IMR-90 (cell line): ENCODE results near the gene WDR11. TPM values are rescaled to one million over a fixed set of nuclear protein-coding genes. Genes with fewer than 3 reads are reported as not detected.

Source experiments
- ATAC-seq: fragments of 200-7000 bp; cut with Tn5 transposase; 2 replicates; pipeline ENCODE4 v1.9.1; 2020; ENCODE audit warnings: low read depth, mild to moderate bottlenecking, moderate library complexity
- BruUV-seq: library from RNA; stranded (reverse); fragments of 400-500 nt; replicated peaks from 2 replicates; lab custom pipeline; 2021; lab: Mats Ljungman, UMichigan
- CTCF ChIA-PET: fragments of 300-600 bp; formaldehyde crosslinking; extraction: SDS; loops from one replicate; lab custom pipeline; 2021; ENCODE audit warnings: antibody characterized with exemption; lab: Yijun Ruan, JAX
- POLR2A ChIA-PET: fragments of 300-600 bp; sonication (Branson Sonifier 250); formaldehyde crosslinking; loops from one replicate; lab custom pipeline; 2022; ENCODE audit warnings: antibody characterized with exemption; ENCODE audit not compliant: unreplicated experiment; lab: Charles Lee
- DNase-seq: peaks from one replicate; pipeline ENCODE4 v3.0.0; 2013
- H2AFZ ChIP-seq: replicated peaks from 2 replicates; pipeline ENCODE3; 2013; ENCODE audit warnings: low read length, mild to moderate bottlenecking; ENCODE audit not compliant: poor library complexity
- H2AK5ac ChIP-seq: 2 replicates; pipeline ENCODE4 v1.6.1; 2013; ENCODE audit warnings: low read depth, low read length, inconsistent platforms
- H2AK9ac ChIP-seq: replicated peaks from 2 replicates; pipeline ENCODE3; 2013; ENCODE audit warnings: mild to moderate bottlenecking, low read depth, low read length, moderate library complexity; ENCODE audit not compliant: poor library complexity
- H2BK120ac ChIP-seq: 2 replicates; pipeline ENCODE4 v1.6.1; 2013; ENCODE audit warnings: low read depth, low read length, inconsistent platforms
- H2BK15ac ChIP-seq: 3 replicates; pipeline ENCODE4 v1.6.1; 2013; ENCODE audit warnings: low read depth, low read length, inconsistent platforms
- H2BK20ac ChIP-seq: 2 replicates; pipeline ENCODE4 v1.6.1; 2013; ENCODE audit warnings: low read depth, mild to moderate bottlenecking, inconsistent platforms, low read length, moderate library complexity
- H2BK5ac ChIP-seq: 2 replicates; pipeline ENCODE4 v1.6.1; 2013; ENCODE audit warnings: mild to moderate bottlenecking, low read depth, low read length, inconsistent platforms; ENCODE audit not compliant: poor library complexity, severe bottlenecking
- H3K14ac ChIP-seq: replicated peaks from 2 replicates; pipeline ENCODE4 v1.6.1; 2013; ENCODE audit warnings: low read depth, low read length, inconsistent platforms
- H3K18ac ChIP-seq: 2 replicates; pipeline ENCODE4 v1.6.1; 2013; ENCODE audit warnings: low read depth, low read length, control low read depth
- H3K23ac ChIP-seq: 2 replicates; pipeline ENCODE4 v1.6.1; 2013; ENCODE audit warnings: low read depth, low read length, inconsistent platforms
- H3K27ac ChIP-seq: 2 replicates; pipeline ENCODE4 v1.5.1; 2013; ENCODE audit warnings: mild to moderate bottlenecking, control low read depth, low read length; ENCODE audit not compliant: insufficient read depth
- H3K27me3 ChIP-seq: 2 replicates; pipeline ENCODE4 v1.6.1; 2013; ENCODE audit warnings: low read length; ENCODE audit not compliant: control insufficient read depth, insufficient read depth
- H3K36me3 ChIP-seq: 2 replicates; pipeline ENCODE4 v1.6.1; 2013; ENCODE audit warnings: low read length, mixed read lengths; ENCODE audit not compliant: control insufficient read depth, insufficient read depth
- H3K4ac ChIP-seq: 2 replicates; pipeline ENCODE4 v1.6.1; 2013; ENCODE audit warnings: low read depth, low read length, inconsistent platforms
- H3K4me1 ChIP-seq: 2 replicates; pipeline ENCODE4 v1.6.1; 2013; ENCODE audit warnings: low read length, mixed read lengths; ENCODE audit not compliant: control insufficient read depth, insufficient read depth
- H3K4me2 ChIP-seq: 2 replicates; pipeline ENCODE4 v1.6.1; 2013; ENCODE audit warnings: low read depth, mild to moderate bottlenecking, control low read depth, low read length, moderate library complexity
- H3K4me3 ChIP-seq: 2 replicates; pipeline ENCODE4 v1.5.1; 2013; ENCODE audit warnings: low read depth, mild to moderate bottlenecking, control low read depth, low read length, moderate library complexity; ENCODE audit not compliant: insufficient read depth
- H3K56ac ChIP-seq: 2 replicates; pipeline ENCODE4 v1.6.1; 2013; ENCODE audit warnings: low read length, inconsistent platforms; ENCODE audit not compliant: insufficient read depth; ENCODE audit errors: extremely low read depth
- H3K79me1 ChIP-seq, 2 experiments: 2 replicates each; pipeline ENCODE4 v1.6.1; 2013; ENCODE audit warnings: low read length in 2 of 2, inconsistent platforms in 1 of 2, low read depth in 1 of 2
- H3K9ac ChIP-seq: 2 replicates; pipeline ENCODE4 v1.6.1; 2013; ENCODE audit warnings: low read depth, low read length, control low read depth
- H3K9me1 ChIP-seq: 2 replicates; pipeline ENCODE4 v1.6.1; 2013; ENCODE audit warnings: low read length, inconsistent platforms; ENCODE audit not compliant: insufficient read depth
- H3K9me3 ChIP-seq: 2 replicates; pipeline ENCODE4 v1.6.1; 2013; ENCODE audit warnings: low read length; ENCODE audit not compliant: control insufficient read depth, insufficient read depth
- H4K20me1 ChIP-seq: 2 replicates; pipeline ENCODE4 v1.6.1; 2013; ENCODE audit warnings: low read length, inconsistent platforms; ENCODE audit not compliant: insufficient read depth
- H4K5ac ChIP-seq: 2 replicates; pipeline ENCODE4 v1.6.1; 2013; ENCODE audit warnings: mild to moderate bottlenecking, low read depth, low read length, control low read depth
- H4K8ac ChIP-seq, 2 experiments: 2 replicates each; pipeline ENCODE4 v1.6.1; 2013; ENCODE audit warnings: low read depth in 2 of 2, low read length in 2 of 2, control low read depth in 1 of 2, inconsistent platforms in 1 of 2
- H4K91ac ChIP-seq: 2 replicates; pipeline ENCODE4 v1.6.1; 2013; ENCODE audit warnings: low read depth, low read length, inconsistent platforms; ENCODE audit not compliant: insufficient read depth
- BHLHE40 ChIP-seq: fragments of 150-350 bp; IDR thresholded peaks from 2 replicates; pipeline ENCODE4 v1.6.1; 2016; ENCODE audit warnings: mild to moderate bottlenecking, low read depth, low read length
- CEBPB ChIP-seq: IDR thresholded peaks from 2 replicates; pipeline ENCODE4 v1.6.1; 2012; ENCODE audit warnings: low read depth, low read length, improper control_type of control experiment
- CTCF ChIP-seq: conservative IDR thresholded peaks from 2 replicates; pipeline ENCODE4 v1.5.1; 2012; ENCODE audit warnings: mild to moderate bottlenecking, low read depth, low read length, improper control_type of control experiment
- FOS ChIP-seq: fragments of 150-350 bp; IDR thresholded peaks from 2 replicates; pipeline ENCODE4 v1.6.1; 2016; ENCODE audit warnings: low read depth, low read length
- MAFK ChIP-seq: IDR thresholded peaks from 2 replicates; pipeline ENCODE4 v1.6.1; 2012; ENCODE audit warnings: low read depth, low read length, improper control_type of control experiment
- MAZ ChIP-seq: IDR thresholded peaks from 2 replicates; pipeline ENCODE4 v1.6.1; 2012; ENCODE audit warnings: low read depth, mild to moderate bottlenecking, low read length, improper control_type of control experiment, moderate library complexity, borderline replicate concordance
- MXI1 ChIP-seq: IDR thresholded peaks from 2 replicates; pipeline ENCODE4 v1.6.1; 2012; ENCODE audit warnings: low read depth, mild to moderate bottlenecking, low read length, moderate library complexity, borderline replicate concordance
- NFE2L2 ChIP-seq: fragments of 150-350 bp; IDR thresholded peaks from 2 replicates; pipeline ENCODE4 v1.6.1; 2016; ENCODE audit warnings: low read depth, mild to moderate bottlenecking, low read length
- POLR2A ChIP-seq: IDR thresholded peaks from 2 replicates; pipeline ENCODE4 v1.6.1; 2012; ENCODE audit warnings: mild to moderate bottlenecking, low read depth, low read length
- RCOR1 ChIP-seq: IDR thresholded peaks from 2 replicates; pipeline ENCODE4 v1.6.1; 2012; ENCODE audit warnings: mild to moderate bottlenecking, low read length, improper control_type of control experiment; ENCODE audit not compliant: insufficient replicate concordance
- RFX5 ChIP-seq: IDR thresholded peaks from 2 replicates; pipeline ENCODE4 v1.8.0; 2012; ENCODE audit warnings: low read depth, mild to moderate bottlenecking, low read length, moderate library complexity
- SMC3 ChIP-seq: fragments of 150-350 bp; IDR thresholded peaks from 2 replicates; pipeline ENCODE4 v1.6.1; 2016; ENCODE audit warnings: low read depth, mild to moderate bottlenecking, antibody characterized with exemption, low read length, moderate library complexity
- USF2 ChIP-seq: fragments of 150-350 bp; IDR thresholded peaks from 2 replicates; pipeline ENCODE4 v1.6.1; 2017; ENCODE audit warnings: mild to moderate bottlenecking, antibody characterized with exemption, low read length, low read depth
- WGBS, 2 experiments: methylation state at CpG; one replicate each; pipeline versions ENCODE4 v1.1.5 to v1.1.7; 2013; ENCODE audit warnings: missing lambda C conversion rate in 2 of 2; ENCODE audit not compliant: insufficient read length in 1 of 2; ENCODE audit errors: extremely low coverage in 2 of 2; 5-methylcytosine and 5-hydroxymethylcytosine counted together
- dilution Hi-C: fragments of 300-500 bp; cut with HindIII; formaldehyde crosslinking; loops from one replicate; pipeline ENCODE4 v1.14.3; 2018; ENCODE audit warnings: low sequenced_read_pairs; ENCODE audit not compliant: unreplicated experiment
- in situ Hi-C: fragments of 300-500 bp; cut with MboI; formaldehyde crosslinking; loops from 3 replicates; pipeline ENCODE4 v1.14.3; 2019; ENCODE audit warnings: low sequenced_read_pairs, inconsistent platforms, mixed read lengths
- intact Hi-C: fragments of 100-400 bp; cut with micrococcal nuclease; formaldehyde crosslinking; loops from 2 replicates; pipeline ENCODE4 v1.10.0; 2022
- polyA plus RNA-seq, 3 experiments: library from polyadenylated mRNA; depleted of rRNA; stranded (reverse); fragments of >200 nt; gene quantifications; 2 replicates each; pipeline ENCODE4 v1.2.3, GENCODE V29; 2012; ENCODE audit warnings: low replicate concordance in 1 of 3
- total RNA-seq: library from RNA; depleted of rRNA; stranded (reverse); fragments of >200 nt; gene quantifications from 2 replicates; pipeline ENCODE4 v1.2.3, GENCODE V29; 2012

WDR11 gene
- total and polyA plus RNA-seq, 2 of the 4 experiments (the other 2 are of a cell fraction), result 31.6 to 62.6 TPM

GRCh38 chr10:120931423-120931822, 80.3 kb downstream of the WDR11 start:
- POLR2A ChIA-PET, result no interaction called here
- H2AK5ac ChIP-seq, result no peak overlapping the region
- H3K27me3 ChIP-seq, result no peaks in the 10 kb centered on the region
- no peaks in the 10 kb centered on the region for H3K79me1 ChIP-seq
- H2AK9ac ChIP-seq, result no peak overlapping the region
- H2AFZ ChIP-seq, result no peak overlapping the region
- H3K14ac ChIP-seq, result no peak overlapping the region
- dilution Hi-C loops, result no loop called here
- no peaks in the 10 kb centered on the region for H3K4me1 ChIP-seq
- CTCF ChIA-PET, result no interaction called here
- H2BK15ac ChIP-seq, result no peak overlapping the region
- H3K23ac ChIP-seq, result no peak overlapping the region
- intact Hi-C loops, result no loop called here
- no peak overlapping the region for H4K5ac ChIP-seq
- no peak overlapping the region for H4K8ac ChIP-seq
- H2BK5ac ChIP-seq, result no peak overlapping the region
- H3K9ac ChIP-seq, result no peak overlapping the region
- H3K9me1 ChIP-seq, result no peaks in the 10 kb centered on the region
- no peaks in the 10 kb centered on the region for H3K9me3 ChIP-seq
- H2BK120ac ChIP-seq, result no peak overlapping the region
- H3K4ac ChIP-seq, result no peak overlapping the region
- H3K4me2 ChIP-seq, result no peak overlapping the region
- BruUV-seq, result no TSS peak
- H3K36me3 ChIP-seq, result no peaks in the 10 kb centered on the region
- in situ Hi-C loops, result no loop called here
- WGBS, 2 experiments, result no CpG with 5 or more reads among the region's 3 CpGs
- TF ChIP-seq RCOR1, result no peak
- no peak for TF ChIP-seq POLR2A
- TF ChIP-seq NFE2L2, result no peak
- no peak for TF ChIP-seq BHLHE40
- no peak for TF ChIP-seq MAZ
- TF ChIP-seq CEBPB, result no peak
- TF ChIP-seq MXI1, result no peak
- TF ChIP-seq FOS, result no peak
- no peak for TF ChIP-seq RFX5
- TF ChIP-seq USF2, result no peak
- no peak for TF ChIP-seq MAFK
- TF ChIP-seq CTCF, result no peak
- no peak for TF ChIP-seq SMC3
- H2BK20ac ChIP-seq, result no peak overlapping the region
- H3K56ac ChIP-seq, result no peak overlapping the region
- no peak overlapping the region for H3K4me3 ChIP-seq
- H4K91ac ChIP-seq, result no peak overlapping the region
- H4K20me1 ChIP-seq, result no peaks in the 10 kb centered on the region
- DNase-seq (no peak), ATAC-seq (no peak)
- no peak overlapping the region for H3K18ac ChIP-seq
- no peak overlapping the region for H3K27ac ChIP-seq
